ENCODE results near the gene ADISSP. TPM values are rescaled to one million over a fixed set of nuclear protein-coding genes. Genes with fewer than 3 reads are reported as not detected.
A peak's percentile ranks its signal among the peaks of the same experiment; 100 is the strongest.

ADISSP gene
- total RNA-seq, 1 experiment from 2014 or later: 99.4 TPM

DNA sequence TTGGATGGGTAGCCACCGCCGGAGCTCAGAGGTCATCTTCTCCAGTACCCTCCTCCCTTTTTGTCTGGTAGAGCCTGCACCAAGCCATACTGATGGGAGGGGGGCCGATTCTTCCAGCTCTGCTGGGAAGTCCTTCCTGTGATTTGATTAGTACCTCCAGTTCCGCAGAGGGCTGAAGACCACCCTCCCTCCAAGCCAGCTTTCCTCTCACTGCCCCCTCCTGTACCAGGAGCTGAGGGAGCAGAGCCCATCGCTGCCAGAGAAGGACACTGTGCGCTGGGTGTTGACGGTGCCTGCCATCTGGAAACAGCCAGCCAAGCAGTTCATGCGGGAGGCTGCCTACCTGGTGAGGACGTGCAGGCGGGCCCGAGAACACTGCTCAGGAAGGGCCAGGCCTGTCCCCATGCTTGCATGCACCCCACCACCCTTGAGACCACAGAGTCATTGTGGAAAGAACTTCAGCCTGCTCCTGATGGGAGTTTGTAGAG, 21.8 kb downstream of the ADISSP start:
- peak overlapping the region; percentile 88; the same call in 1 of the 2 replicates for H3K4me2 ChIP-seq (ENCODE audit: low read length)
- CTCF ChIA-PET: interaction anchor here (0.9 to 1.8 kb wide), 5 partner anchors 9 to 268 kb away, joined by 3 to 13 read pairs (median 5); no protein-coding TSS in a partner anchor
- H3K79me2 ChIP-seq (ENCODE audit: insufficient read depth, low read length): no peaks in the 10 kb centered on the region
- no peaks in the 10 kb centered on the region; a peak in 1 of 4 replicates for H3K36me3 ChIP-seq (ENCODE audit: control insufficient read depth in 1 of 2, insufficient read depth in 2 of 2, low read length in 2 of 2)
- no peak overlapping the region for H3K9ac ChIP-seq (ENCODE audit: low read length)
- no peak overlapping the region for H3K27ac ChIP-seq (ENCODE audit: low read depth, low read length)
- no peak overlapping the region for H3K4me3 ChIP-seq (replicated peaks in 1 of 2; ENCODE audit: low read depth in 1 of 2, low read length in 2 of 2)
- DNase-seq (ENCODE audit: low read depth, low spot score) (no peak), ATAC-seq (no peak)
- TF ChIP-seq, protein P1, sequence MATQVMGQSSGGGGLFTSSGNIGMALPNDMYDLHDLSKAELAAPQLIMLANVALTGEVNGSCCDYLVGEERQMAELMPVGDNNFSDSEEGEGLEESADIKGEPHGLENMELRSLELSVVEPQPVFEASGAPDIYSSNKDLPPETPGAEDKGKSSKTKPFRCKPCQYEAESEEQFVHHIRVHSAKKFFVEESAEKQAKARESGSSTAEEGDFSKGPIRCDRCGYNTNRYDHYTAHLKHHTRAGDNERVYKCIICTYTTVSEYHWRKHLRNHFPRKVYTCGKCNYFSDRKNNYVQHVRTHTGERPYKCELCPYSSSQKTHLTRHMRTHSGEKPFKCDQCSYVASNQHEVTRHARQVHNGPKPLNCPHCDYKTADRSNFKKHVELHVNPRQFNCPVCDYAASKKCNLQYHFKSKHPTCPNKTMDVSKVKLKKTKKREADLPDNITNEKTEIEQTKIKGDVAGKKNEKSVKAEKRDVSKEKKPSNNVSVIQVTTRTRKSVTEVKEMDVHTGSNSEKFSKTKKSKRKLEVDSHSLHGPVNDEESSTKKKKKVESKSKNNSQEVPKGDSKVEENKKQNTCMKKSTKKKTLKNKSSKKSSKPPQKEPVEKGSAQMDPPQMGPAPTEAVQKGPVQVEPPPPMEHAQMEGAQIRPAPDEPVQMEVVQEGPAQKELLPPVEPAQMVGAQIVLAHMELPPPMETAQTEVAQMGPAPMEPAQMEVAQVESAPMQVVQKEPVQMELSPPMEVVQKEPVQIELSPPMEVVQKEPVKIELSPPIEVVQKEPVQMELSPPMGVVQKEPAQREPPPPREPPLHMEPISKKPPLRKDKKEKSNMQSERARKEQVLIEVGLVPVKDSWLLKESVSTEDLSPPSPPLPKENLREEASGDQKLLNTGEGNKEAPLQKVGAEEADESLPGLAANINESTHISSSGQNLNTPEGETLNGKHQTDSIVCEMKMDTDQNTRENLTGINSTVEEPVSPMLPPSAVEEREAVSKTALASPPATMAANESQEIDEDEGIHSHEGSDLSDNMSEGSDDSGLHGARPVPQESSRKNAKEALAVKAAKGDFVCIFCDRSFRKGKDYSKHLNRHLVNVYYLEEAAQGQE (IDR thresholded peaks at IDR 0.05; ENCODE audit: low read depth): no peak
- TF ChIP-seq POLR2AphosphoS5 (IDR thresholded peaks at IDR 0.05; ENCODE audit: low read depth, low read length): no peak
- H4K20me1 ChIP-seq (ENCODE audit: insufficient read depth): no peaks in the 10 kb centered on the region
- no peaks in the 10 kb centered on the region for H3K9me3 ChIP-seq (ENCODE audit: control insufficient read depth in 1 of 2, insufficient read depth in 1 of 2, low read depth in 1 of 2, low read length in 2 of 2)
- BruUV-seq (replicated peaks): no TSS peak
- H2AFZ ChIP-seq (ENCODE audit: low read depth, low read length, poor library complexity, severe bottlenecking): no peak overlapping the region
- H3K27me3 ChIP-seq (ENCODE audit: insufficient read depth, low read length): no peaks in the 10 kb centered on the region
- intact Hi-C loops (cut with micrococcal nuclease): loop anchor here (2.0 kb wide), 1 partner anchor 69 kb away; no protein-coding TSS in a partner anchor
- RAD21 ChIA-PET (ENCODE audit: low non-redundant PET in 1 of 2, low total read pairs in 2 of 2, uncharacterized antibody in 2 of 2, unreplicated experiment in 2 of 2): interaction anchor here in 1 of 2 experiments (1.0 kb wide), 1 partner anchor 30 kb away, joined by 3 read pairs; no protein-coding TSS in a partner anchor
- no peaks in the 10 kb centered on the region for H3K9me2 ChIP-seq (ENCODE audit: insufficient read depth)
- peaks cover 9 to 23% of the 10 kb centered on the region in 2 experiments for H3K4me1 ChIP-seq (ENCODE audit: control insufficient read depth in 1 of 2, insufficient read depth in 2 of 2, low read length in 2 of 2)
- POLR2A ChIA-PET: interaction anchor here (0.9 kb wide), 1 partner anchor 22 kb away, joined by 4 read pairs; the partner anchor contains the start of gene ADISSP

Data from HCT116 (cell line).